HG02840 (cell line): Measurements from ENCODE around the gene STX8.

ENCODE experiments used
- ATAC-seq: cut with Tn5 transposase; IDR thresholded peaks from one replicate; pipeline ENCODE4 v1.9.1; 2021; ENCODE audit warnings: mild to moderate bottlenecking, moderate library complexity, moderate number of reproducible peaks; ENCODE audit not compliant: unreplicated experiment, low FRiP score

The STX8 gene

GRCh38 chr17:9233271-9233599, 342.4 kb downstream of the STX8 start:
- ATAC-seq: no peak

DNA sequence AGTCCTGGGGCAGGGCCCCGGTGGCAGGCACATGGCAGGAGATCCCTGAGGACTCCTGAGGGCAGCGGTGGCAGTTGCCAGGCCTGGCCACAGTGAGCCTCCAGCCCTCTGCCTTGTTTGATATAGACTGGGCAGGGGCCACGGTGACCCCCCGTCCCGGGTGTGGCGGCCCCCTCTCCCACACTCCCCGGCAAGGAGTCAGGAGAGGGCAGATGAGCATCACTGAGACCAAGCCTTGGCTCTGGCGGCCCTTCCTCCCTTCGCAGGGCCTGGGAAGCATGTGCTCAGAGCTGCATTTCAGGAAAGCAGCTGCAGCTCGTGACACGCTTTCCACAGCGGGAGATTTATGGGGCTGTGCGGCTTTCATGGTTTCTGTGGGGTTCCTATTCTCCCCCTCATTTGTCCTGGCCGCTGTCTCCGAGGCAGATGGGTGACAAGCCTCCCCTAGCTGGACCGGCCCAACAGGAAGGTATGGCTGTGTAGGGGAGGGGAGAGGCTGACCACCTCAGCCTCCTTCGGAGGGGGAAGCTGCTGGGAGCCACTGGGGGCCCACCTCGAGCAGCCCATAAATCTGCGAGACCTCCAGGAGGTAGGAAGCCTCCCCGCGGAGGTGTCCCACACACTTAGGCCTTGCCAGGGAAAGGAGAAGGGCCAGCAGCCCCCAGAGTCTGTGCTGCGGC, 342.9 kb downstream of the STX8 start:
- no peak for ATAC-seq

DNA sequence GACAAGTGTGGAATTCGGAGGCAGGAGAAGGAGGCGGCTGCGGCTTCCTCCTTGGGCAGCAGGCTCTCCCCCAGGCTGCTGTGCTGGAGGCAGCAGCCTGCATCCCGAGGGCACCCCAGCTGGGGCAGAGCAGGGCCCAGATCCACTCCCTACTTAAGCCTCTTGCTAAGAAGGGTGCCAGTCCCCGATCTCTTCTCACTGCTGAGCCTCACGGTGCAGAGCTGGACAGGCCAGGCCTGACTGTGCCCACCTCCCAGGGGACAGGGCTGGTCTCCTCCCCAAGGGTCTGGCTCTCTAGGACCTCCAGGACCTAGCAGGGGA, 343.5 kb downstream of the STX8 start:
- ATAC-seq: no peak

- no peak for ATAC-seq
These were observed 344.0 kb downstream of the STX8 start for GRCh38 chr17:9231449-9232154.

DNA sequence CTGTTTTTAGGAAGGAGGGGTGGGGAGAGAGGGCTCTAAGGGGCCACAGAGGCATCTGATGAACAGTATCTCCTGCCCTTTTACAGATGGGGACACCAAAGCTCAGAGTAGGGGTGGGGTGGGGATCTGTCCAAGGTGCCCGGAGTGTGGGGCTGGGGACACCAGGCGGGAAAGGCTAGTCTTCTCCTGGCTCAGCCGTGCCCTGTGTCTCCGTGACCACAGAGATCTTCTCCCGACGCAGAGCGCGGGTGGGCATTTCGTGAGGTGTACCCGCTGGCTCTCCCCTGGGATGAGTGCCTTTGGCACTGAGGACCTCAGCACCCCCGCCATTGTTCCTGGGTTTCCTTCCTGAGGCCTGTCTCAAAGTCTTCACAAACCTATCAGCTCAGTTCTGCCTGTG, 344.8 kb downstream of the STX8 start:
- no peak for ATAC-seq

- ATAC-seq: no peak
These were observed 345.3 kb downstream of the STX8 start for GRCh38 chr17:9230346-9230745.

DNA sequence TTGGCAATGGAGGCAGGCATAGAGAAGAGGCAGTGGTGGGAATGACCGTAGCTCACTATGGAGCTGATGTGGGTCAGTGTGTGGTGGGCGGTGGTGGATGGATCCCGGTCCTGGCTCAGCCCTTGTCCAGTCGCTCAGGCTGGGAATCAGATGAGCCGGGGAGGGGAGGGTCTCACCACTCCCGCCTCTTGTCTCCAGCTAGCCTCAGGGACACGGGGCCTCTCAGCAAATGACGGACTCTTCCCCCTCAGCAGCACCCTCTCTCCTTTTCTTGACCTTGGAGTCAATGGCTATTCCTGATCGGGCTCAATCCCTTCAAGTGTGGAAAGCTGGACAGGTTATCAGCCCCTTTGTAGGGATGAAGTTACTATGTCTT, 345.8 kb downstream of the STX8 start:
- no peak for ATAC-seq

- ATAC-seq: no peak
These were observed 346.3 kb downstream of the STX8 start for GRCh38 chr17:9229160-9229825.

DNA sequence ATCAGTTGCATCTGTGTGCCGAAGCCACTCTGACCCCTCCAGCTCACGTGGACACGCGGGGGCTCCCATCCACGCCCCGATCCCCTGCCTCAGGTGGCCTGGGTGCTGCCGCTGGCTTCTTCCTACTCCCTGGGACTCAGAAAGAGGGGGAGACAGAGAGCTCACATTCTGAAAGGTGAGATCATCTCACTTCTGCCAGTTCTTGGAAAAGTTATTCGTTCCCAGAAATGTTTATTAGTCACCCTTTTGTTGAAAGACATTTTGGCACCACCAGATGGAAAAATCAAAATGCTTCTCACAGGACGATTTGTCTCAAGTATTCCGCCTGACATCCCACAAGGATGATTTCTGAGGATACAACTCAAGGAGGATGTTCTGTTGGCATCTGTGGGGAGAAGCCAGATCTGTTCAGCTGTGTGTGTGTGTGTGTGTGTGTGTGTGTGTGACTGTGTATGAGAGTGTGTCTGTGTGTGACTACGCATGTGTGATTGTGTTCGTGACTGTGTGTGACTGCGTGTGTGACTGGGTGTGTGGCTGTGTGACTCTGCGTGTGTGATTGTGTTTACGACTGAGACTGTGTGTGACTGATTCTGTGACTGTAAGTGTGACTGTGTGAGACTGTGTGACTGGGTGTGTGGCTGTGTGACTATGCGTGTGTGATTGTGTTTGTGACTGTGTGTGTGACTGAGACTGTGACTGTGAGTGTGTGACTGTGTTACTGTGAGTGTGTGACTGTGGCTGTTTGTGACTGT, 347.0 kb downstream of the STX8 start:
- no peak for ATAC-seq

GRCh38 chr17:9227819-9228407, 347.7 kb downstream of the STX8 start:
- no peak for ATAC-seq

GRCh38 chr17:9226794-9227135, 348.9 kb downstream of the STX8 start:
- no peak for ATAC-seq

DNA sequence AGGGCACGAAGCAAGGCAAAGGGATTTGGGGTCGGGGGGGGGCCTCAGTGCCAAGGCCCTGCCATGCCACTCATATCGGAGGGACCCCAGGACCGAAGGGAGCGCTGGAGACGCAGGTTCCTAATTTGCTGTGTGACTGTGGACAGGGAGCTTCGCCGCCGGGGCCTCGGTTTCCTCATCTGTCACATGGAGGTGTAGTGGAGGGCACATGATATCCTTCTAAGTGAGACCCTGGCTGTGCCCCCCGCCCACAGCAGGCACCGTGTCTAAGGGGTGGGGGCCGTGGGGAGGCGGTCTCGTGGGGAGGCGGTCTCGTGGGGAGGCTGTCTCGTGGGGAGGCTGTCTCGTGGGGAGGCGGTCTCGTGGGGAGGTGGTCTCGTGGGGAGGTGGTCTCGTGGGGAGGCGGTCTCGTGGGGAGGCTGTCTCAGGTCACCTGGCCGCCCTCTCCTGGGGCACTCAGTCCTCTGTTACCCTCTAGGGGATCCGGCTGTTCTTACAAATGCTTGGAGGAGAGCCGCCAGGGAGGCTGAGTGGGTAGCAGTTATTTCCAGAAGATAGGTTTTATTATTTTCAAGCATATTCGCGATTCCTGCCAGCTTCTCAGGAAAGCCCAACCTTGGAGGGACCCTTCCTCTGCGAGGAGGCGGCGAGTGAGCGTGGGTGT, 349.4 kb downstream of the STX8 start:
- ATAC-seq: no peak

DNA sequence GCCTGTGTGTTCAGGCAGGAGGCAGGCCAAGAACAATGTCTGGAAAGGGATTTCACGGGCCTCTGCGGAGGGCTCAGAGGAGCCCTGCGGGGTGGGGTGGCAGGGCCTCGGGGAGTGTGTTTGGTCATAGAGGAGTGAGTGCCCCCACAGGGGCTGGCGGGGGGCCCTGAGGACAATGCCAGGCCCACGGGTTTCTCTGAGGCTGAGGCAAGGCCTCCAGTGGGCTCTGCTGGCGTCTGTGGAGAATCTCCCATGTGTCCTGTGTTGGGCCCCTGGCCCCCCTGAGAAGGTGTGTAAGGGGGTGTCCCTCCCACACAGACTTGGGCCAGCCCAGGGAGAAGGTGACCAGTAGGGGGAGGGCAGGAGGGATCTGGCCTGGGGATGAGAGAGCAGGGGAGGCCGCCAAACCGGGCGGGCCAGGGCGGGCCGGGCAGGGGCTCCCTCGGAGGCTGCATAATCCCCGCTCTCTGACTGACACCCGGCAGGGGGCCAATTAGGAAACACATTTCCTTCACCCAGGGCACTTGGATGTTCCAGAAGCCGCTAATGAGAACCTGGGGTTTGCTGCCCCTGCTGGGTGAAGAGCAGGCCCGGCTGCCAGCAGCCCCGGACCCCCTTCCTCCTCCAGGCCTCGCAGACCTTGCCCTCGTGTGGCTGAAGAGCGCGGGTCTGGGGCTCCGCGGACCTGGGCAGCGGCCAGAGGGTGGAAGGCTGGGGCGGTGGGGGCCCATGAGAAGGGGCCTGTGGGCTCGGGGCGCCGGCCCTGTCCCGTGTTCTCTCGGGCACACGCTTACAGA, 350.1 kb downstream of the STX8 start:
- no peak for ATAC-seq

- ATAC-seq: no peak
These were observed 351.1 kb downstream of the STX8 start for GRCh38 chr17:9224485-9224884.

DNA sequence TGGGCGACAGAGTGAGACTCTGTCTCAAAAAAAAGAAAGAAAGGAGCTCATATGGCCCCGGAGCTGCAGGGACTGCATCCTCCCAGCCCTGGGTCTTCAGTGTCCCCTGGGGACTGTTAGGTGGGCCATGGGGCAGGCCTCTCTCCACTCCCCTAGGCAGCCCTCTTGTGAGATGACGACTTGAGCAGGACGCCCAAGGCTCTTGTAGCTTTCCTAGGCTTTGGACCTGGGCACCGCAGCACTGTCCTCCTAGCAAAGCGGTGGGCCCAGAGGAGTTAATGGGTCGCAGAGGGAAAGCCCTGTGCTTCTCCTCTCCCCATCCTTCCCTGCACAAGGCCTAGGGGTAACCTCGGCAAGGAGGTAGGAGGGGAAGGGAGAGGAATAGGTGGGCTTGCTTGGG, 352.1 kb downstream of the STX8 start:
- no peak for ATAC-seq

DNA sequence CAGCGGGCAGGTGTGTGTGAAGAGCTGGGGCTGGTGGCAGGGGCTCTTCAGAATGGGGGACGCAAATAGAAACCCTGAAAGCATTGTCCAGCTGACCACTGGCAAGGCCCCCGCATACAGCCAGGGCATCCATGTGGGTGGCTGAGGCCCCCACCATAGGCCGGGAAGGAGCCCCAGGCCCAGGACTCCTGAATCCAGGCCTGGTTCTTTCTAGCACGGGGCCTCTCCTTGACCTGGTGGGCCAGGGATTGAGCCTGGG, 353.8 kb downstream of the STX8 start:
- ATAC-seq: no peak

GRCh38 chr17:9221147-9221921, 354.3 kb downstream of the STX8 start:
- no peak for ATAC-seq

DNA sequence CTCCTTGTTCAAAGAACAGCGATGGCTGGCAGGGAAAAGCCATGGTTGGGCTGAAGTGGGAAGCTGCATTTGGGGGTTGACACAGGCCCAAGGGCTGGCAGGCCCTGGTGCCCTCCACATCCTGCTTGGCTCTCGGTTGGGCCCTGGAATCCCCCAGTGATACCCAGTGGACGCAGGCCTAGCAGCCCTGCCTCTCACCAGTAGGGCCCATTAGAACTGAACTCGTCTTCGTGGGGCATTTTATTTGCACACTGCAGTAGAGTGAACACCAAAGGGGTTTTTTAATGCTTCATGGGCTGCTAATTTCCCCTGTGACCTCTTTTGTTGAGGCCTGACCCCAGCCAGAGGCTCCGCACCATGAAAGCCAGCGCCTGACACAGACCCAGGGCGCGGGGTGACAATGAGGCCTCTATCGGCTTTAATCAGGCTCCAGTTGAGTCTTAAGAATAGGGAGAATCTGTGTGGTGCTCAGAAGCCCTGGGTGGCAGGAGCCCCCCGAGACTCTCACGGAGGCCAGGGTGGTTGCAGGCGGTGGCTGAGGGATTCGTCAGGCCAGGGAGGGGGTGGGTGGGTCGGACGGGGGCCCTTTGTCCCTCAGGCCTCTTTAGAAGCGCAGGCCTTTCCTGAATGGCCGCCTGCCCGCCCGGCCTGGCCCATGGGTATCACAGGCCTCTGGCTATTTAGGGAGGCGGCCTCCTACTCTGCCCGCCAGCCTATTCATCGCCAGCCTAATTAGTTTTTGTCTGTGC, 355.0 kb downstream of the STX8 start:
- no peak for ATAC-seq
